ENCODE results near the gene ADAMTS18. TPM values are rescaled to one million over a fixed set of nuclear protein-coding genes. Genes with fewer than 3 reads are reported as not detected.
A peak's percentile ranks its signal among the peaks of the same experiment; 100 is the strongest.

The ADAMTS18 gene
- total RNA-seq, 1 experiment from 2014 or later = not detected

- Histone ChIP-seq H3K4me3 (no peak overlapping the region), H3K27ac (no peak overlapping the region), H3F3A (ENCODE audit: insufficient read depth, low read depth) (no peaks in the 10 kb centered on the region), H2AFZ (no peak overlapping the region), H3K36me3 (ENCODE audit: low read depth) (no peaks in the 10 kb centered on the region), H3K4me1 (replicated peaks; ENCODE audit: insufficient read depth) (peaks cover 26% of the 10 kb centered on the region), H3K27me3 (ENCODE audit: insufficient read depth, low read depth) (no peaks in the 10 kb centered on the region), H3K4me2 (no peak overlapping the region), H4K20me1 (ENCODE audit: insufficient read depth) (no peaks in the 10 kb centered on the region), H3K9me2 (ENCODE audit: insufficient read depth) (no peaks in the 10 kb centered on the region), H3K9me3 (ENCODE audit: insufficient read depth, low read depth) (no peaks in the 10 kb centered on the region), H3K79me2 (ENCODE audit: low read depth) (no peaks in the 10 kb centered on the region)
- intact Hi-C loops (cut with micrococcal nuclease; ENCODE audit: unreplicated experiment) = no loop called here
- no TSS peak for BruUV-seq (replicated peaks)
- no peak for DNase-seq
- TF ChIP-seq EZH2 (IDR thresholded peaks at IDR 0.05; ENCODE audit: low read depth) = no peak
- TF ChIP-seq, protein P1, sequence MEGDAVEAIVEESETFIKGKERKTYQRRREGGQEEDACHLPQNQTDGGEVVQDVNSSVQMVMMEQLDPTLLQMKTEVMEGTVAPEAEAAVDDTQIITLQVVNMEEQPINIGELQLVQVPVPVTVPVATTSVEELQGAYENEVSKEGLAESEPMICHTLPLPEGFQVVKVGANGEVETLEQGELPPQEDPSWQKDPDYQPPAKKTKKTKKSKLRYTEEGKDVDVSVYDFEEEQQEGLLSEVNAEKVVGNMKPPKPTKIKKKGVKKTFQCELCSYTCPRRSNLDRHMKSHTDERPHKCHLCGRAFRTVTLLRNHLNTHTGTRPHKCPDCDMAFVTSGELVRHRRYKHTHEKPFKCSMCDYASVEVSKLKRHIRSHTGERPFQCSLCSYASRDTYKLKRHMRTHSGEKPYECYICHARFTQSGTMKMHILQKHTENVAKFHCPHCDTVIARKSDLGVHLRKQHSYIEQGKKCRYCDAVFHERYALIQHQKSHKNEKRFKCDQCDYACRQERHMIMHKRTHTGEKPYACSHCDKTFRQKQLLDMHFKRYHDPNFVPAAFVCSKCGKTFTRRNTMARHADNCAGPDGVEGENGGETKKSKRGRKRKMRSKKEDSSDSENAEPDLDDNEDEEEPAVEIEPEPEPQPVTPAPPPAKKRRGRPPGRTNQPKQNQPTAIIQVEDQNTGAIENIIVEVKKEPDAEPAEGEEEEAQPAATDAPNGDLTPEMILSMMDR (conservative IDR thresholded peaks at IDR 0.05) = no peak
- CTCF ChIA-PET = no interaction called here
- POLR2A ChIA-PET (ENCODE audit: unreplicated experiment) = interaction anchor here (0.5 kb wide), 1 partner anchor 1228 kb away, joined by 3 read pairs; no protein-coding TSS in a partner anchor
Measured at GRCh38 chr16:77402118-77402517, 32.7 kb downstream of the ADAMTS18 start.

- Histone ChIP-seq H3K4me1 (replicated peaks; ENCODE audit: insufficient read depth) (peaks cover 26% of the 10 kb centered on the region), H3K79me2 (ENCODE audit: low read depth) (no peaks in the 10 kb centered on the region), H3K9me2 (ENCODE audit: insufficient read depth) (no peaks in the 10 kb centered on the region), H3K4me2 (no peak overlapping the region), H4K20me1 (ENCODE audit: insufficient read depth) (no peaks in the 10 kb centered on the region), H3K27me3 (ENCODE audit: insufficient read depth, low read depth) (no peaks in the 10 kb centered on the region), H3K36me3 (ENCODE audit: low read depth) (no peaks in the 10 kb centered on the region), H3K4me3 (no peak overlapping the region), H2AFZ (no peak overlapping the region), H3K27ac (no peak overlapping the region), H3F3A (ENCODE audit: insufficient read depth, low read depth) (no peaks in the 10 kb centered on the region), H3K9me3 (ENCODE audit: insufficient read depth, low read depth) (no peaks in the 10 kb centered on the region)
- no peak for TF ChIP-seq EZH2 (IDR thresholded peaks at IDR 0.05; ENCODE audit: low read depth)
- TF ChIP-seq, protein P1 (conservative IDR thresholded peaks at IDR 0.05) = no peak
- ChIA-PET CTCF (no interaction called here), POLR2A (ENCODE audit: unreplicated experiment) (no interaction called here)
- no peak for DNase-seq
- intact Hi-C loops (cut with micrococcal nuclease; ENCODE audit: unreplicated experiment) = no loop called here
- BruUV-seq (replicated peaks) = no TSS peak
Measured at GRCh38 chr16:77399546-77399945, 35.3 kb downstream of the ADAMTS18 start.

- H3K4me2 ChIP-seq = peak overlapping the region; percentile 61
- intact Hi-C loops (cut with micrococcal nuclease; ENCODE audit: unreplicated experiment) = no loop called here
- H3K4me3 ChIP-seq = no peak overlapping the region
- no peak for TF ChIP-seq EZH2 (IDR thresholded peaks at IDR 0.05; ENCODE audit: low read depth)
- TF ChIP-seq, protein P1 (conservative IDR thresholded peaks at IDR 0.05) = no peak
- no TSS peak for BruUV-seq (replicated peaks)
- no peaks in the 10 kb centered on the region for H3F3A ChIP-seq (ENCODE audit: insufficient read depth, low read depth)
- DNase-seq = no peak
- H3K9me2 ChIP-seq (ENCODE audit: insufficient read depth) = no peaks in the 10 kb centered on the region
- H3K27ac ChIP-seq = no peak overlapping the region
- CTCF ChIA-PET = no interaction called here
- POLR2A ChIA-PET (ENCODE audit: unreplicated experiment) = no interaction called here
- peaks cover 26% of the 10 kb centered on the region for H3K4me1 ChIP-seq (replicated peaks; ENCODE audit: insufficient read depth)
- H3K9me3 ChIP-seq (ENCODE audit: insufficient read depth, low read depth) = no peaks in the 10 kb centered on the region
- no peaks in the 10 kb centered on the region for H3K27me3 ChIP-seq (ENCODE audit: insufficient read depth, low read depth)
- no peaks in the 10 kb centered on the region for H3K79me2 ChIP-seq (ENCODE audit: low read depth)
- no peaks in the 10 kb centered on the region for H4K20me1 ChIP-seq (ENCODE audit: insufficient read depth)
- no peaks in the 10 kb centered on the region for H3K36me3 ChIP-seq (ENCODE audit: low read depth)
- no peak overlapping the region for H2AFZ ChIP-seq
Measured at GRCh38 chr16:77399066-77399465, 35.8 kb downstream of the ADAMTS18 start.
